ENCODE data around the gene ESR1.

DNA sequence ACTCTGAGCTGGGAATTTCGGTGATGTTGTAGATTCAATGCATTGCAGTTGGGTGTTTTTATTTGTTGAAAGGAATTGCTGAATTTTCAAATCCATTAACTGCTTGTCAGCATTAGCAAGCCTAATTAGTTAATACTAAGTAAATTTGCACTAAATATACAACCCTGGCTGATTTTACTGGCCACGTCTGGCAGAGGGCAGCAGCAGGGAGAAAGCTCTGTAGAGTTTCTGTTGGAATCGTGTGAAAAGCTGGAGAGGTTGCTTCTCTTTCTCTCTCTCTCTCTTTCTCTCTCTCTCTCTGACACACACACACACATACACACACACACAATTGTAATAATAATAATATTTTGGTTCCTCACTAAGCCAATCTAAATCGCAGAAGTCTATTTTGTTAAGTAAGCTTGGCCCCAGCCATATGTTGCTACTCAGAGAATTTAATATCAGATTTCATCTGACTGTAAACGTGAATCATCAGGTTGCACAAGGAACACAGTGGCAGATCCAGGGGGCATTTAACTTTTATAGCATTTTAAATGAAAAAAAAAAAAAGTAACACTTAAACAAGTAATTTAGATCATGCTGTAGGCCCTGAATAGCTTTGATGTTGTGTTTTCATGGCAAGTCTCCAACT lies 289.5 kb downstream of the ESR1 start:
- TF ChIP-seq POLR2A (conservative IDR thresholded peaks at IDR 0.05): no peak
- TF ChIP-seq, protein P1, sequence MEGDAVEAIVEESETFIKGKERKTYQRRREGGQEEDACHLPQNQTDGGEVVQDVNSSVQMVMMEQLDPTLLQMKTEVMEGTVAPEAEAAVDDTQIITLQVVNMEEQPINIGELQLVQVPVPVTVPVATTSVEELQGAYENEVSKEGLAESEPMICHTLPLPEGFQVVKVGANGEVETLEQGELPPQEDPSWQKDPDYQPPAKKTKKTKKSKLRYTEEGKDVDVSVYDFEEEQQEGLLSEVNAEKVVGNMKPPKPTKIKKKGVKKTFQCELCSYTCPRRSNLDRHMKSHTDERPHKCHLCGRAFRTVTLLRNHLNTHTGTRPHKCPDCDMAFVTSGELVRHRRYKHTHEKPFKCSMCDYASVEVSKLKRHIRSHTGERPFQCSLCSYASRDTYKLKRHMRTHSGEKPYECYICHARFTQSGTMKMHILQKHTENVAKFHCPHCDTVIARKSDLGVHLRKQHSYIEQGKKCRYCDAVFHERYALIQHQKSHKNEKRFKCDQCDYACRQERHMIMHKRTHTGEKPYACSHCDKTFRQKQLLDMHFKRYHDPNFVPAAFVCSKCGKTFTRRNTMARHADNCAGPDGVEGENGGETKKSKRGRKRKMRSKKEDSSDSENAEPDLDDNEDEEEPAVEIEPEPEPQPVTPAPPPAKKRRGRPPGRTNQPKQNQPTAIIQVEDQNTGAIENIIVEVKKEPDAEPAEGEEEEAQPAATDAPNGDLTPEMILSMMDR (IDR thresholded peaks at IDR 0.05 in 2 of 3, conservative IDR thresholded peaks at IDR 0.05 in 1 of 3; ENCODE audit: insufficient read depth in 2 of 3, low read depth in 1 of 3, low read length in 3 of 3): no peak
- TF ChIP-seq EZH2 (IDR thresholded peaks at IDR 0.05; ENCODE audit: borderline replicate concordance, low read depth, low read length): no peak
